H9 (cell line): Measurements from ENCODE around the gene CDC42EP4. TPM values are rescaled to one million over a fixed set of nuclear protein-coding genes. Genes with fewer than 3 reads are reported as not detected.

Experiments used
- DNase-seq: peaks from one replicate; pipeline ENCODE4 v3.0.0-alpha.2; 2017
- H2AFZ ChIP-seq: one replicate; pipeline ENCODE4 v1.6.1; 2013; ENCODE audit warnings: mild to moderate bottlenecking, low read length, control low read depth, moderate library complexity
- H2AK5ac ChIP-seq: 2 replicates; pipeline ENCODE4 v1.6.1; 2013; ENCODE audit warnings: low read length, control low read depth, mixed read lengths; ENCODE audit not compliant: insufficient read length
- H2BK120ac ChIP-seq: one replicate; pipeline ENCODE4 v1.6.1; 2013; ENCODE audit warnings: low read depth, mild to moderate bottlenecking, low read length, control low read depth, inconsistent platforms; ENCODE audit not compliant: poor library complexity, severe bottlenecking
- H2BK12ac ChIP-seq: 2 replicates; pipeline ENCODE4 v1.6.1; 2013; ENCODE audit warnings: low read length, control low read depth, mixed read lengths, low read depth; ENCODE audit not compliant: insufficient read length
- H2BK15ac ChIP-seq: 2 replicates; pipeline ENCODE4 v1.6.1; 2013; ENCODE audit warnings: low read depth, low read length, control low read depth
- H2BK20ac ChIP-seq: one replicate; pipeline ENCODE4 v1.6.1; 2013; ENCODE audit warnings: low read depth, mild to moderate bottlenecking, low read length, control low read depth, inconsistent platforms; ENCODE audit not compliant: poor library complexity, severe bottlenecking
- H2BK5ac ChIP-seq: 2 replicates; pipeline ENCODE4 v1.6.1; 2013; ENCODE audit warnings: low read length, control low read depth, mixed read lengths; ENCODE audit not compliant: insufficient read length
- H3K14ac ChIP-seq: 2 replicates; pipeline ENCODE4 v1.6.1; 2013; ENCODE audit warnings: low read length, control low read depth; ENCODE audit not compliant: insufficient read depth
- H3K18ac ChIP-seq: 2 replicates; pipeline ENCODE4 v1.6.1; 2013; ENCODE audit warnings: low read depth, mild to moderate bottlenecking, mixed read lengths, low read length, control low read depth; ENCODE audit not compliant: insufficient read length
- H3K23ac ChIP-seq: 2 replicates; pipeline ENCODE4 v1.6.1; 2013; ENCODE audit warnings: low read length, control low read depth, mixed read lengths, low read depth; ENCODE audit not compliant: insufficient read length
- H3K23me2 ChIP-seq: 2 replicates; pipeline ENCODE4 v1.6.1; 2013; ENCODE audit warnings: low read depth, mild to moderate bottlenecking, mixed read lengths, low read length, control low read depth; ENCODE audit not compliant: insufficient read length, poor library complexity, severe bottlenecking
- H3K27ac ChIP-seq: 2 replicates; pipeline ENCODE4 v1.5.1; 2013; ENCODE audit warnings: low read length, control low read depth, mixed read lengths, low read depth; ENCODE audit not compliant: insufficient read length
- H3K27me3 ChIP-seq: 2 replicates; pipeline ENCODE4 v1.6.1; 2013; ENCODE audit warnings: low read length, control low read depth, inconsistent platforms; ENCODE audit not compliant: insufficient read depth
- H3K4ac ChIP-seq: 2 replicates; pipeline ENCODE4 v1.6.1; 2013; ENCODE audit warnings: low read depth, mild to moderate bottlenecking, control low read depth, inconsistent platforms, low read length, moderate library complexity
- H3K4me1 ChIP-seq: 2 replicates; pipeline ENCODE4 v1.6.1; 2013; ENCODE audit warnings: low read length, control low read depth, inconsistent platforms; ENCODE audit not compliant: insufficient read depth
- H3K4me2 ChIP-seq: 2 replicates; pipeline ENCODE4 v1.6.1; 2013; ENCODE audit warnings: low read length, control low read depth, mixed read lengths; ENCODE audit not compliant: insufficient read length, insufficient read depth
- H3K56ac ChIP-seq: 2 replicates; pipeline ENCODE4 v1.6.1; 2013; ENCODE audit warnings: low read depth, mild to moderate bottlenecking, mixed read lengths, low read length, control low read depth; ENCODE audit not compliant: insufficient read length
- H3K79me1 ChIP-seq: 2 replicates; pipeline ENCODE4 v1.6.1; 2013; ENCODE audit warnings: low read depth, mild to moderate bottlenecking, moderate library complexity, low read length, control low read depth, inconsistent platforms; ENCODE audit not compliant: insufficient read depth, poor library complexity, severe bottlenecking
- H3K79me2 ChIP-seq: 2 replicates; pipeline ENCODE4 v1.6.1; 2013; ENCODE audit warnings: low read length, control low read depth, inconsistent platforms; ENCODE audit not compliant: insufficient read depth
- H3K9ac ChIP-seq: 2 replicates; pipeline ENCODE4 v1.6.1; 2013; ENCODE audit warnings: low read length, control low read depth, mixed read lengths; ENCODE audit not compliant: insufficient read length; ENCODE audit errors: extremely low read depth
- H3K9me3 ChIP-seq: one replicate; pipeline ENCODE4 v1.6.1; 2013; ENCODE audit warnings: low read depth, low read length, inconsistent platforms; ENCODE audit not compliant: control insufficient read depth
- H3T11ph ChIP-seq: one replicate; pipeline ENCODE4 v1.6.1; 2013; ENCODE audit warnings: mild to moderate bottlenecking, low read length, control low read depth, inconsistent platforms
- H4K20me1 ChIP-seq: one replicate; pipeline ENCODE4 v1.6.1; 2013; ENCODE audit not compliant: control insufficient read depth, insufficient read length, insufficient read depth
- H4K5ac ChIP-seq: 2 replicates; pipeline ENCODE4 v1.6.1; 2013; ENCODE audit warnings: low read depth, mild to moderate bottlenecking, mixed read lengths, low read length, control low read depth; ENCODE audit not compliant: insufficient read length
- H4K8ac ChIP-seq: replicated peaks from 2 replicates; pipeline ENCODE4 v1.6.1; 2013; ENCODE audit warnings: low read length, control low read depth, mixed read lengths, low read depth; ENCODE audit not compliant: insufficient read length
- H4K91ac ChIP-seq: 2 replicates; pipeline ENCODE4 v1.6.1; 2013; ENCODE audit warnings: low read depth, mild to moderate bottlenecking, moderate library complexity, mixed read lengths, low read length, control low read depth; ENCODE audit not compliant: insufficient read length
- H3K27ac Mint-ChIP-seq, 3 experiments: 2 replicates in 2 of 3; 3 replicates in 1 of 3; pipeline ENCODE4 v1.8.0; 2020 to 2021; ENCODE audit warnings: mixed read lengths in 3 of 3, mild to moderate bottlenecking in 1 of 3, moderate library complexity in 1 of 3
- H3K27me3 Mint-ChIP-seq: 2 replicates; pipeline ENCODE4 v1.8.0; 2021; ENCODE audit warnings: low read depth, mild to moderate bottlenecking, moderate library complexity, mixed read lengths
- H3K36me3 Mint-ChIP-seq, 3 experiments: 2 replicates in 2 of 3; 3 replicates in 1 of 3; pipeline ENCODE4 v1.8.0; 2020 to 2021; ENCODE audit warnings: low read depth in 3 of 3, mixed read lengths in 3 of 3; ENCODE audit not compliant: insufficient read depth in 1 of 3
- H3K4me1 Mint-ChIP-seq, 2 experiments: 2 replicates each; pipeline ENCODE4 v1.8.0; 2020; ENCODE audit warnings: mixed read lengths in 2 of 2
- H3K4me3 Mint-ChIP-seq, 2 experiments: 2 replicates in 1 of 2; 3 replicates in 1 of 2; pipeline ENCODE4 v1.8.0; 2020 to 2021; ENCODE audit warnings: mild to moderate bottlenecking in 2 of 2, mixed read lengths in 2 of 2, moderate library complexity in 1 of 2
- H3K9me3 Mint-ChIP-seq, 2 experiments: 2 replicates in 1 of 2; 3 replicates in 1 of 2; pipeline ENCODE4 v1.8.0; 2020; ENCODE audit warnings: mild to moderate bottlenecking in 2 of 2, mixed read lengths in 2 of 2, moderate library complexity in 1 of 2
- WGBS: extraction: QIAGEN DNeasy Blood & Tissue Kit; methylation state at CpG from one replicate; pipeline ENCODE4 v1.1.7; 2013; ENCODE audit warnings: missing lambda C conversion rate, low lambda C conversion rate, mixed read lengths; ENCODE audit not compliant: insufficient read length; ENCODE audit errors: extremely low coverage; 5-methylcytosine and 5-hydroxymethylcytosine counted together
- total RNA-seq: library from RNA; stranded (reverse); gene quantifications from 2 replicates; pipeline ENCODE4 v1.2.1, GENCODE V29; 2021
- TF ChIP-seq, protein P1 (sequence below): fragments of 200-600 bp; sonication (generic); conservative IDR thresholded peaks from 3 replicates; pipeline ENCODE4 v1.8.0; 2021; ENCODE audit warnings: antibody characterized with exemption, mild to moderate bottlenecking

The CDC42EP4 gene
- total RNA-seq, 1 experiment from 2014 or later: 27.1 TPM

DNA sequence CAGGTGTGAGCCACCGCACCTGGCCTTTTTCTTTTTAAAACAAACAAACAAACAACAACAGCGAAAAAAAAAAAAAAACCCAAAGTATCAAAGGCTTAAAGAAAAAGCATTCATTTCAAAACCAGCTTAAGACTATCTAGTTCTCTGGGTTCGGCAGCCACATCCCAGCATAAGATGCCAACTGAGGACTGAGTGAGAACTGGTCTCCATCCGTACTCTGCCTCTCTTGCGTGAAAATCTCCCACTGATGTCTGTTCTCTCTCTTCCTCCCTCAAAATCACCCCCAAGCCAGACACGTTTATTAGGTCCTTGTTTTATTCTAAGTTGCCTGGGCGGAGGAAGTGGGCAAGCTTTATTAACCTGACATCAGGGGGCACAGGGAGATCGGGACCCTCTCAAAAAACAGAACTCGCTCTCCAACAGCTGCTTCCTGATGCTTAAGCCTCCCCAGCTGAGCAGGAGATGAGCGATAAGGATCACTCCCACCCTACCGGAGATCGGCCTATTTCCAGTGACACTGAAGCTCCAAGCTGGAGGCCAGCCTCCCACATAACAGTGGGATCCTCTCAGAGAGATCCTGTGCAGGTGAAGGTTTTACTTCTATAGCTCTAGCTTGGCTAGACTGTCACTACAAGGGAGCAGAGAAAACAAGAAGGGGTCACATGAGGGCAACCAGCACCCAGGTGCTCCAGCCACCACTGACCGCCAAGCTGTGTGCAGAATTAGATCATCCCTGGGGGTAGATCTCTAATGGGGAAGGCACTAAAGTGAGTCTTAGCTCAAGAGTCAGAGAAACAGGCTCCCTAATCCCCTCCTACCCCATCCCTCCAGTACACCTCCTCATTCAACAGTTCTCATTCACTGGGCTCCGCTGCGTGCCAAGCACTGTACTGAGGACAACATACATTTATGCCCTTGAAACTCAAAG, 13.6 kb downstream of the CDC42EP4 start:
- Histone ChIP-seq H3K4me2 (no peak overlapping the region), H2AFZ (no peak overlapping the region), H3K27me3 (no peaks in the 10 kb centered on the region), H2BK120ac (no peak overlapping the region), H3K27ac (no peak overlapping the region), H3K79me1 (no peaks in the 10 kb centered on the region), H2BK15ac (no peak overlapping the region), H4K91ac (no peak overlapping the region), H3K4me1 (no peaks in the 10 kb centered on the region), H2AK5ac (no peak overlapping the region), H2BK5ac (no peak overlapping the region), H3K4ac (no peak overlapping the region), H2BK20ac (no peak overlapping the region), H4K8ac (no peak overlapping the region), H3K14ac (no peak overlapping the region), H3K56ac (no peak overlapping the region), H4K5ac (no peak overlapping the region), H3K18ac (no peak overlapping the region), H2BK12ac (no peak overlapping the region), H3K79me2 (no peaks in the 10 kb centered on the region), H3K23ac (no peak overlapping the region), H3K9me3 (no peaks in the 10 kb centered on the region), H4K20me1 (no peaks in the 10 kb centered on the region), H3K9ac (no peak overlapping the region), H3T11ph (no peak overlapping the region), H3K23me2 (no peaks in the 10 kb centered on the region)
- no CpG with 5 or more reads among the region's 15 CpGs for WGBS
- peak overlapping the region in 2 of 3 experiments; percentile 56 to 83; a peak in 3 of 7 replicates for H3K27ac Mint-ChIP-seq
- H3K4me1 Mint-ChIP-seq: peaks cover 16 to 25% of the 10 kb centered on the region in 2 experiments
- H3K36me3 Mint-ChIP-seq: 0 out of 7 replicates have a peak, but pooled peaks cover 0 to 4% (median 0%) of the 10 kb centered on the region in 3 experiments
- 0 out of 2 replicates have a peak, but pooled peaks cover 2% of the 10 kb centered on the region for H3K27me3 Mint-ChIP-seq
- no peaks in the 10 kb centered on the region for H3K9me3 Mint-ChIP-seq
- peak; percentile 30 for DNase-seq
- H3K4me3 Mint-ChIP-seq: no peak overlapping the region; a peak in 1 of 5 replicates
- TF ChIP-seq, protein P1, sequence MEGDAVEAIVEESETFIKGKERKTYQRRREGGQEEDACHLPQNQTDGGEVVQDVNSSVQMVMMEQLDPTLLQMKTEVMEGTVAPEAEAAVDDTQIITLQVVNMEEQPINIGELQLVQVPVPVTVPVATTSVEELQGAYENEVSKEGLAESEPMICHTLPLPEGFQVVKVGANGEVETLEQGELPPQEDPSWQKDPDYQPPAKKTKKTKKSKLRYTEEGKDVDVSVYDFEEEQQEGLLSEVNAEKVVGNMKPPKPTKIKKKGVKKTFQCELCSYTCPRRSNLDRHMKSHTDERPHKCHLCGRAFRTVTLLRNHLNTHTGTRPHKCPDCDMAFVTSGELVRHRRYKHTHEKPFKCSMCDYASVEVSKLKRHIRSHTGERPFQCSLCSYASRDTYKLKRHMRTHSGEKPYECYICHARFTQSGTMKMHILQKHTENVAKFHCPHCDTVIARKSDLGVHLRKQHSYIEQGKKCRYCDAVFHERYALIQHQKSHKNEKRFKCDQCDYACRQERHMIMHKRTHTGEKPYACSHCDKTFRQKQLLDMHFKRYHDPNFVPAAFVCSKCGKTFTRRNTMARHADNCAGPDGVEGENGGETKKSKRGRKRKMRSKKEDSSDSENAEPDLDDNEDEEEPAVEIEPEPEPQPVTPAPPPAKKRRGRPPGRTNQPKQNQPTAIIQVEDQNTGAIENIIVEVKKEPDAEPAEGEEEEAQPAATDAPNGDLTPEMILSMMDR: no peak
